ENCODE data around the gene KCNC2. TPM values are rescaled to one million over a fixed set of nuclear protein-coding genes. Genes with fewer than 3 reads are reported as not detected.
"Not testable (repeated sequence)": the region's sequence is repeated elsewhere in the genome, so short reads cannot be mapped to it uniquely, and the experiment has no call there.

KCNC2 gene
- total RNA-seq = not detected in 2 replicates

DNA sequence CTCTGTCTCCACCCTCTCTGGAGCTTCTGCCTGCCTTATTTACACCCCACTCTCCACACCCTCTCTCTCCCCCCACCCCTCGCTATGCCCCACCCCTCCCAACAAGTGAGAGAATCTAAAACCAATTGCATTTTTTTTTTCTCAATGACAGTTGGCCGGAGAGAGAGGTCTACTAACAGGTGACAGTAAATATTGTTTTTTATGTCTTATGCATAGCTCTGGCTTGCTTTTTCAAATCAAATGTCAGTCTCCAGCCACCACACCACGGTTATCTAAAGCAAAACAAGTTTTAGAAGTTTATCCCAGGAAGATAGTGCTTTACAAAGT lies at the start of gene KCNC2:
Gene KCNC2 (minus strand): TSS at position 28 of the 327 bp plus-strand sequence.
- DNase-seq = no peak

DNA sequence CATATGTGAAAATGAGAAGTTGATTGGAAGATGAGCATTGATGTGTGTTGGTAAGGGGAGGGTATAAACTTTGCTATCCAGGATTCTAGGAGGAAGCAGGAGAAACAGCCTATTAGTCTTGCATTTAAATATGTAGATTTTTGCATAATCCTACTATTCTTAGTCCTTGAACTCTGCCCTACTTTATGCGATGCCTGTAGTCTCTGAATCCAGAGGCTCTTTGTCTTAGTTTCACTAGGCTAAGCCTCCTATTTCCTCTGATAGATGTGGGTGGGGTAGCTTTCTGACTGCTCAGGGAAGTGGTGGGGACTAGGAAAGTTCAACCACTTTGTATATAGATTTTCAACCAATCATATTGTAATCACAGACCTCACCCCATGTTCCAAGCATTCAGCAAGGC lies 49.5 kb upstream of the KCNC2 start:
- no peak for DNase-seq

DNA sequence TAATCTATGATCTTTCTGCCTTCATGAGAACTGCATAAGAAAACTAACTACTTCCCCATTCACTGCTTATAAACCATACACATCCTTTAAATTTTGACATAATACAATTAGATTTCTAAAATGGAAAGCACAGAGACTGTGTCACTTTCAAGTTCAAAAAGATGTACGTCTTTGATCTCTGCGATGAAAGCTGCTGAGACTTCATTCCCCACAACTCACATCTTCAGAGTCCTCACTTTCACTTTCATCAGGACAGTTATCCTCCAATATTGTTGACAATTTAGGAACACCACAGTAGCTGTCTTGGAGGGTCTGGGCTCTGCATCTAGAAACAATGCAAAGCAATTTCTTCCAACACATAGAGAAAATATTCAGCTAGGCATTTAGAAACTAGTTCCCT lies 47.9 kb upstream of the KCNC2 start:
- no peak for DNase-seq

DNA sequence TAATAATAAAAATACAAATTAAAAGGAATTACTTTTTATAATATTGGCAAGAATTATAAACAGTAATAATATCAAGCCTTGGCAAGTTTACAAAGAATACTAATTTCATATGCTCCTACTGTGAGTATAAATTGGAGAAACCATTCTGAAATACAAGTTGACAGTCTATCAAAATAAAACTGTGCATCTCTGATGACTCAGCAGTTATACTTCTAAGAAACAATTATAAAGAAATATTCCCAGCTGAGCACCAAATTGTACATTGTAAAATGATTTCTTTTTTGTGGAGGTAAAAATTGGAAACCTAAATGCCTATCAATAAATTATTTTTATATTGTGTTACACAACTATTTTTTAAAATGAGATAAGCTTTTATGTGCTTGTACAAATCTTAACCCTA lies 35.5 kb upstream of the KCNC2 start:
- DNase-seq = no peak

DNA sequence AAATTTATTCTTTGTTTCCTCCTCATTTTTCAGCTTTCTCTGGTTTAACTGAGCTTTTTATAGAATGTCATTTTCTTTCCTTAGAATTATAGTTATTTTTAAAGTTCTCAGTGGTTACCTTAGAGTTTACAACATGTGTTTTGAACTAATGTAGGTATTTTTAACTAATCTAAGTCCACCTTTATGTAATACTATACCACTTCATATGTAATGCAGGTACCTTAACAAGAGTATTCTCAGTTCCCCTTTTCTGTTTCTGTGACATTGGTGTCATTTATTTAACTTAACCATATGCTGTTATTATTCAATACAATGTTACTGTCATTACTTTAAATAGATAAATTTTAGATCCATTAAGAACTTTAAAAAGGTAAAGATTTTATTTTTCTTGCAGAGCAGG lies 30.3 kb upstream of the KCNC2 start:
- DNase-seq = no peak

DNA sequence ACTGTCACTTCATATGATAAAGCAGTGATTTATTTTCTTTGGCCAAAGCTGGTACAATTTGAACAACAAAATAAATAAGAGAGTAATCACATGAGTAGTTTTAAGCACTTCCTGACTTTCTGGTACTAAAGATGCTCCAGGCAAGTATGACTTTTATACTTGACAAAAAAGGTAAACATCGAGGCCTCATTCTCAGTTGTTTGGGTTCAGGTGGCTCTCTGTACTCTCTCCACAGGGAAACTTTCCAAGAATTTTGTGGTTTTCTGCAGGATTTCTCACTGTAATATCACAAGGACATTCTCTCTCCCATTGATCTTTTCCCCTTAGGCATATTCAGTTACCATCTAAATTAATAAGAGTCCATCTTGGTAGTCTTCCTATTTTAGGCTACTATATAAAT lies 26.6 kb upstream of the KCNC2 start:
- no peak for DNase-seq

DNA sequence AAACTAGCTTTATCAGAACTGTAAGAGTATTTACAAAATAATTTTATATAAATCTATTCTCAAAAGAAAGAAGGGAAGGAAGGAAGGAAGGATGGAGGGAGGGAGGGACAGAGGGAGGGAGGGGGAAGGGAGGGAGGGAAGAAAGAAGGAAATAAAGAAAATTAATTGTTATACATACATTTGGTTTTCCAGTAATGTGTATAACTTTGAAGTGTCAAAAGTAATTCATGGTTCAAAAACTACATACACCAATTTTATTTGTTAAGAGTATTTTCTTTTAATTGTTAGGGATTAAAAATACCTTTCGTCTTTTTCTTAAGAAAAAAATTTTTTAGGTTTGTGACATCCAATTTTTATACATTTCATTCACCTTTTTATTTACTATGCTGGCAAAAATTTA lies 17.5 kb upstream of the KCNC2 start:
- no peak for DNase-seq

DNA sequence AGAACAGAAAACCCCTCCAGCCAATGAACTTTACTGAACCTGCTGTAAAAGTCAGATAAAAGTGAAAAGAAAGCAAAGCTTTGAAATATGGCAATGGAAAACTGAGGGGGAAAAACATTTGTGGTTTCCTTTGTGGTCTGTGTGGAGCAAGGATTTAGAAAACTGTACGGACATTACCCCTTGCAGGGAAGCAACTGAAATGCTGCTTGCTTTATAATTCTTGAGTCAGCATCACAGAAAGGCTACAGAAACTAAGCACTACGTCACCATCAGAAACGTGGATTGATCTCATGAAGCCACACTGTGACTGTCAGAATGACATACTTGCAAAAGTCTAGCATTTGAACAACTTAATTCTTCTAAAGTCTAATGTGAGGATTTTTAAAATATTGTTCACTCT lies 2.4 kb upstream of the KCNC2 start:
- no peak for DNase-seq

DNA sequence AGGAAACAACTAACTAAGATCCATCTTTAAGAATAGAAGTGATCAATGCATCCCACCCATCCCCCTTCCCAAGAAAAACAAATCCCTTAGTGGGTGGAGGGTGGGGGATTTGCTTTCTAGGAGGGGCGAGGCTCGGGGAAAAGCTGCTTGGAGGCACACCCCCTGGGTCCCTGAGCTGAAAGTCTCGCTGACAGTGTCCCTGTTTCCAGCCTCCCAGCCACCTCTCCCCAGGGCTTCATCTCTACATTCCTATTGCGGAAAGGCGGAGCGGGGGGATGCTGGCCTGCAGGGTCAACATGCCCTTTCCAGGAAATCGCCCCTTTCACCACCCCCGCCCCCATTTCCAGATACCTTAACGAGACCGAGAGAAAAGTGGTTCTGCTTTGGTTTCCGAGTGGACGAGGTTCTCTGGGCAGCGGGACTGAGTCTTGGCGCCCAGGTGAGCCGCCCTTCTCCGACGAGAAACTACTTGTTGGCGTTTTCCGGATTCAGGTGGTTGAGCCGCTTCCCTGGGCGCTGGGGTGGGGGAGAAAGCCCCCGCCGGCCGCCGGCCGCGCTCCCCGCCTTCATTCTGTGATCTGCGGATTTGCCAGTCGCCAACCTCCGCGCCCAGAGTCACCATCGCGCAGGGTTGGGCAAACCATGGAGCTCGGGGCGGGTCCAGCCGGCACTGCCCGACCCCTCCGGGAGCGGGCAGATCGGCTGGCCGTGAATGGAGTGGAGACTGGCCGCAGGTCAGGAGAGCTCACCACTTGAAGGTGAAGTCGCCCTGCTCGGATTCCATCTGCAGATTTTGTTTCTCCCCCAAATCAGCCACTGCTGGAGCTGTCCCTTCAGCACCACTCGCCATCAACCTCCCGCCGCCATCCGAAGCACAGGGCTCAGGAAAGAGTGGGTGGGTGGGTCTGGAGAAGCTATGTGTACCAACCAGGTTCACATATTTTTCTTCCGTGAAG lies 505 bp downstream of the KCNC2 start:
- DNase-seq = peak; percentile 13

DNA sequence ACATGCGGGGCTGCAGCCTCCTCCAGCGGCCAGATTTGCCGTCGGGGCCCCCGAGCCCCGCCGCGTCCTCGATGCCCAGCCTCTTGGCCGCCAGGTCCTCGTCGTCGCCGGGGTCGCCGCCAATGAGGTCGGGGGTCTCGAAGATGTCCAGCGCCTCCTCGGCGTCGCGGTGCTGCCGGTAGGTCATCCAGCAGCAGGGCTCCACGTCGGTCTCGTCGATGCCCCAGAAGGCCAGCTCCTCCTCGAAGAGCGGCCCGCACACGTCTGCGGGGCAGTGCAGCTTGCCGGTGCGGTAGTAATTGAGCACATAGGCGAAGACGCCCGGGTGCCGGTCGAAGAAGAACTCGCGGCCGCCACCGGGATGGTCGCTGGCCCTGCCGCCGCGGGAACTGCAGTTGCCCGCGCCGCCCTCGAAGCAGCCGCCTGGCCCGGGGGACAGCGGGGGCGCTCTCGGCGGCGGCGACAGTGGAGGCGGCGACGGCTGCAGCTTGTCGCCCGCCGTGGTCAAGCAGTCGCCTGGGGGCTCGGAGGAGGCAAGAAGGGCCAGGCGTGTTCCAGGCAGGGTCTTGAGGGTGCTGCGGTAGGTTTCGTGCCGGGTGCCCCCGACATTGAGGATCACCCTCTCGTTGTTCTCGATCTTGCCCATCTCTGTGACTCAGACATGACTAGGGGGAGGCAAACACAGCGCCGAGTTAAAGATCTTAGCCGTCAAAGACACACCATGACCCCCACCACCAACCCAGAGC lies 2.1 kb downstream of the KCNC2 start:
- no peak for DNase-seq

DNA sequence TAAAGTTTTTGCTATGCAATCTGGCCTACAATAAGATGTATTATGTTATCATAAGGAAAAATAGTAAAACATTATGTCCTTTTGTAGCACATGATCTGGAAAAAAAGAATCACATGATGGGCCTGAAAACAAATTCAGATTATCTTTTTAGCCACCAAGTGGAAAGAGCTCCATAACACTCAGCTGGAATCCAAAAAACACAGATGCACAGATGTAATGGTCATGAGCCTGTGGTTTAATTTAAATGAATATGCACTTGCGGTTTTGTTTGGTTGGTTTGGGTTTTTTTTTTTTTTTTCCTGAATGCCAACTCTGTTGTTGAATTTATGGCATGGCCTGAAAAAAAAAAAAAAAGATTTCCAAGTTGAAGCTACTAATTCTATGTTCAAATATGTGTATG lies 4.1 kb downstream of the KCNC2 start:
- DNase-seq = no peak

DNA sequence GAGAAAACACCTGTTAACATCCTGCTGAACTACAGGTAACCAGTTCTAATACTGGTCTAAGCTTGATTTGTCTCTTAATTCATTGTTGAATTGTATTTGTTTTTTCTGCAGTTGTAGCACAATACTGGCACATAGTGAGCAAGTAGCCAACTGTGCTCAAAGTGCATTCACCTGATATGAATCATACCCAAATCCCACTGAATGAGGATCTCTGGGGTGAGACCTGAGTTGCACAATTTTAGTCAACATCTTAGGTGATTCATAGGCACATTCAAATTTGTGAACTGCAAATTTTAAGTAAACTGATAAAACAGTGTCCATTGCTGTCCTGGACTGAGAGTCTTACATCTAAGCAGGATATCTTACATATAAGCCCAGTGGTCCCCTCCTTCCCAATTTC lies 12.8 kb downstream of the KCNC2 start:
- DNase-seq = no peak

DNA sequence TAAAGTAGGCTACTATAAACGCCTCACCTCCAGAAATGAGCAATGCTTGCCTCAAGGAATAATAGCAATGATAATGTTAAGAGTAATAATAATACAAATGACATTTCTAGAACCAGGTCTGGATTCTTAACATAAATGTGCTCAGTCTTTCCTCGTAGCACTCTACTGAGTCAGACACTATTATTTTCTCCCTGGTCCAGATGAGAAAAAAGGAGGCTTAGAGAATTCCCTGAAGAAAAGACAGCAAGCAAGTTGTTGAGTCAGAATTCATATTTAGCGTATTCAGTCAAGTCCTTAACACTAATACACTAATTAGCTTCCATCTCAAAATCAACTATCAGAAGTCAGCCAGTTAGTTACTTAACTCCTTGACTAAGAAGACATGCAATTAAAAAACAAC lies 13.2 kb downstream of the KCNC2 start:
- no peak for DNase-seq

DNA sequence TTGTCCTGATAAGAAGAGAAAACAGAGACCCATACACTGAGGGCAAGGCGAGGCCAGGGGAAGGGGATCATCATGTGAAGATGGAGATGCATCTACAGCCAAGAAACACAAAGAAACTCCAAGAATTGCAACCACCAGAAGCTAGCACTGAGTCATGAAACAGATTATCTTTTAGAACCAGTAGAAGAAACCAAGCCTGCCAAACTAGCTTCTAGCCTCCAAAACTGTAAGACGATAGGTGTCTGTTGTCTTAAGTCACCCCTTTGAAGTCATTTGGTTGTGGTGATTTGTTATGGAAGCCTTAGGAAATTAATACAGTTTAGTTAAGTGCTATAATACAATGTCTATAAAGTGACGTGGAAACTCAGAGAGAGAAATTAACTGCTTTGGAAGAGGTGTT lies 15.4 kb downstream of the KCNC2 start:
- DNase-seq = no peak

DNA sequence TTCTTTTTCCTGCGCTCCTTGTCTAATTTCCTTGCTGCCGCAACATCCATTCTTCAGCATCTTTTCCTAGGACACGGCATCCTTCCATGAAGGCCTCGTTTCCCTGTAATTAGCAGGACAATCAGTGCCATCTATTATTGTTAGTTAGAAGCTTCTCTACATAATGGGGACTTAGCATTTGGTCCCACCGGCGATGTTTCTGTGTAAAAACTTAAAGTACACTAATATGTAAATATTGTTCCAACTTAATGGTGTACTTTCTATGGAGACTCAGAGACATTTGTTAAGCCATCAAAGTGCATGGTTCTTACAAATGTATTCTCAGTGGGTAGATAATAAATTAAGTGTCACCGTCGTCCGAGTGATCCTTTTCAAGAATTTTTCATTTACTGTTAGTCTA lies 17.4 kb downstream of the KCNC2 start:
- no peak for DNase-seq

DNA sequence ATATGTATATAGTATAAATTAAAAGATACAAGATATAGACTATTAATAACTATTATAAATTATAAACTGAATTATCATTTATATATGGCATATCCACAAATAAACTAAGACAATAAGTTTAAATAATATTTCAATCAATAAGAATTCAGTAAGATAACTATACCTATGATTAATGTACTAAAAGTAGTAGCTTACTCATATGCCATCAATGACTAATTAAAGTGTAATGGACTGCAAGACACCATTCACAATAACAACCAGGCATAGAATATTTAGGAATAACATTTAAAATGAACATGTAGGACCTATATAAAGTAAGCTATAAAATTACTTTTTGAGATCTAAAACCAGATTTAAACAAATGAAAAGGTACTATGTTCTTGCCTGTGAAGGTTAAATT lies 18.8 kb downstream of the KCNC2 start:
- DNase-seq = no peak

DNA sequence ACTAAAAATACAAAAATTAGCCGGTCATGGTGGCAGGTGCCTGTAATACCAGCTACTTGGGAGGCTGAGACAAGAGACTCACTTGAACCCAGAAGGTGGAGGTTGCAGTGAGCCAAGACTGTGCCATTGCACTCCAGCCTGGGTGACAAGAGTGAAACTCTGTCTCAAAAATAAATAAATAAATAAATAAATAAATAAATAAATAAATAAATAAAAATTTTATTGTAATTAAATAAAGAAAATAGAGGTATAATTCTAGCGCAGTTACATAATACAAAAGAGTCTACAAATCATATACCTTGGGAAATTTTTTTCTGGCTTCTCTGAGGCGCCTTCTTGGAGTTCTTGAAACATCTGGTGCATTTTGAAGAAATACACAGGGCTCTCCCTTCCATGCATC lies 23.8 kb downstream of the KCNC2 start:
- not testable (repeated sequence) for DNase-seq

DNA sequence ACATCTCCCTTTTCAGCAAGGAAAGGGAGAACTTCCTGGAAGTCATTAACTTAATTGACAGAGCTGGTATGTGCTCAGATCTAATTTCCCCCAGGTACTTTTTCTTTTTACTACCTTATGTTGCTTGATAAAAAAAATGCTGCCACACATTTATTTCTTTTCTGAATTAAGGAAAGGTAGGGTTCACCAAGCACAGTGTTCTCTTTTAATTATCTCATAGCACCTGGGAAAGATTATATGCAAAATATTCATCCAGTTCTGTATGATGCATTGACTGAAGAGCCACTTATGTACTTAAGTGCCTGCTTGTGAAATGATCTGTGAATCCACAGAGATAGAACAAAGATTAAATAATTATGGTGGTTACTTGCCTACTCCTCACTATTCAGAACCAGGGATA lies 25.1 kb downstream of the KCNC2 start:
- no peak for DNase-seq

DNA sequence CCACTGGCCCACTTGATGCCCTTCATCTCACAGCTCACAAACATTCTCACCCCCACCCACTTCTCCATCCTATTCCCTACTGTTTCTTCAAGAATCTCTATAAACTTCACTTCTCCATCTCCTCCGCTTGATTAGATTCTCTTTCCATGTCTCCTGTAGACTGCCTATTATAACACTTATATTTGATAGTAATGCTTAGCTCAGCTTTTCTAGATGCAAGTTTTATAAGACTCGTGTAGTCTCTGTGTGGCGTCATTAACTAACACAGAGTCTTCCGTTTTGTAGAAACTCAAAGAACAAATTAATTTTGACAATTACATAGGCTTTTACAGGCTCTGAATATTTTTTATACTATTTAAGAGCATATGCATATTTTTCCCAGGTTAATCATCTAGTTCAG lies 25.7 kb downstream of the KCNC2 start:
- DNase-seq = no peak

DNA sequence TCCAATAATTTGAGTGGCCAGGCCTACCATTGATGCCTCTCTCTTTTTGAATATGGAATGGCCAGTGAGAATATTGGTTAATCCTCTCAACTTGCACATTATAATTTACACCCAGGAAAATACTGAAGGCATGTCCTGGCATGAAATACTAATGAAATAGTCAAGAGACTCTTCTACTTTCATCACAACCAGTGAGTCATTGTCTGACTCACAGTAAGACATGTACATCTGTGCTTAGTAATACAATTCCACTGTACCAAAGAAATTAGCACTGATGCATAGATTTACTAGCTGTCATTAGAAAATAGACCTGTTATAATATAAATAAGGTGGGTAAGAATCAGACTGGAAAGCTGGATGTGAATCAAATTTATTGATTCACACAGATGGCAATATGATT lies 31.6 kb downstream of the KCNC2 start:
- DNase-seq = peak; percentile 23

DNA sequence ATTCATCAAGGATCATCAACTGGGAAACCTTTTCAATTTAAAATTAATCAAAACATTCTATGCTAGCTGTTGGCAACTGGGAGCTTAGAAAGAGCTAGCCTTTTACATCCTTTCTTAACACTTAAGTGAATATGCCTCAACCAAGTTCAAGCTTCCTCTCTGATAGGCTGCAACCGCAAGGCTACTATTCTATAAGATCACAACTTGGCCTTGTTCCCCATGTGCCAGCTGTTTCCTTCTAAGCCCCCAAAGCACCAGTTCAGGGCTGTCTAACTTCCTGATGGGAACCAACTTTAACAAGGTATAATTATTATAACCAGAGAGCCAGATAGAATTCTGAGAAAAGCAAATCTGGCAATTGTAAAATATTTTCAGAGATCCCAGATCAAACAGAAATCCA lies 37.0 kb downstream of the KCNC2 start:
- no peak for DNase-seq

DNA sequence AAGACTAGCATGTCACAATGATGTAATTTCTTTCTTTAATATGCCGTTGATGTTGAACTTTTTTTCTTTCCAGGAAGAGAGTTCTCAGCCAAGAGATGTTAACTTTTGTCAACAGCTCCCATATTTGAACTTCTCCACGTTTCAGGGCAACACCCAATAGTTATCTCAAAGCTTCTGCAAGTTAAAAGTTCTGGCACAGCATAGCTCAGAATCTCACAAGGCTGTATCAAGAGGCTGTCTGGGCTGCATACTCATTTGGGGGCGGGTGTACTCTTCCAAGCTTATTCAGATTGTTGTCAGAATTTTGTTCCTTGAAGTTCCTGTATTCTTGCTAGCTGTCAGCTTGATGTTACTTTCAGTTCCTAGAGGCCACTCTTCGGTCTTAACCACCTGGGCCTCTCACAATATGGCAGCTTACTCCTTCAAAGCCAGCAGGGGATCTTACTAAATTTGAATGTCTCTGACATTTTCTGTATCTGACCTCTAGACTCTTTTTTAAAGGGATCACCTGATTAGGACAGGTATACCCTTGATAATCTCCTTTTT lies 38.9 kb downstream of the KCNC2 start:
- DNase-seq = no peak

DNA sequence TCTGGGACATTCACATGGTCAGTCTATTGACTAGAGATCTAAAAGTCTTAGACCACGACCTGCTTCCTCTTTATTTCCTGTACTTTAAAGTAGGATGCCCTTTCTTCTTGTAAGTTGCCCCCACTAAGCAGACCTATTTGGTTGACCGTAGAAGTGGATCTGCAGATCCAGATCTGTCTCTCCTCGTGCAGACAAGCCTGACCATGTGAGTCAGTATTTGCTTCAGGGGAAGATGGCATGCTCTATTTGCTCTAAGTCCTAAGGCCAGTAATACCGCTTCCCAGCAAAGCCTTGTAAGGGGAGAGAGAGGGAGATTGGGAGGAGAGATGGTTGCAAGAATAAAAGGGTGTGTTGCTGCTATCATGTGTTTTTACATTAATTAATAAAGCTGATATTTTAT lies 46.8 kb downstream of the KCNC2 start:
- no peak for DNase-seq

DNA sequence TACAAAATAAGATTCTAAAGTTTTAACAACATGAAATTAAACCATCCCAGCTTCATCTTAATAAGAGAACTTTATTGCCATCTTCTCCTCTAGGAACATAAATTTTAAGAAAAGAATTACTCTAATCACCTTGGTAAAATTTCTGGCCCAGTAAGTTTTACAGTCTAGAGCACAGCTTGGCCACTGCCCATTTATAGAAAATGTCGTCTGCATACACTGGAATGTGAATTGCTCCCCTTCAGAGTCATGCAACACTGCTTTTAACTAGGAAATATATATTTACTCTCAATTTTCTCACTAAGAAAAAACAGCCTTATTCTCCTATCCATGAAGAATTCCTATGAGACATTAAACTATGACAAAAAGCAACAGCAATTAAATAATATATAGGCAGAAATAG lies 48.2 kb downstream of the KCNC2 start:
- no peak for DNase-seq

All from dermis blood vessel endothelial cell (primary cell).